GM21390 (cell line): ENCODE measurements around the gene KRTAP16-1.

Experiments
- ATAC-seq: cut with Tn5 transposase; IDR thresholded peaks from one replicate; pipeline ENCODE4 v1.9.1; 2021; ENCODE audit not compliant: unreplicated experiment

The KRTAP16-1 gene

GRCh38 chr17:41329279-41329948 lies 20.3 kb upstream of the KRTAP16-1 start:
- no peak for ATAC-seq

GRCh38 chr17:41328207-41328606 lies 19.1 kb upstream of the KRTAP16-1 start:
- no peak for ATAC-seq

GRCh38 chr17:41327411-41328120 lies 18.5 kb upstream of the KRTAP16-1 start:
- no peak for ATAC-seq

GRCh38 chr17:41326173-41327145 lies 17.4 kb upstream of the KRTAP16-1 start:
- no peak for ATAC-seq

GRCh38 chr17:41325611-41326010 lies 16.5 kb upstream of the KRTAP16-1 start:
- ATAC-seq = no peak

GRCh38 chr17:41325126-41325525 lies 16.0 kb upstream of the KRTAP16-1 start:
- ATAC-seq = no peak

- ATAC-seq = no peak
These were observed 15.3 kb upstream of the KRTAP16-1 start for GRCh38 chr17:41324180-41325075.

- no peak for ATAC-seq
These were observed 14.1 kb upstream of the KRTAP16-1 start for GRCh38 chr17:41322903-41323895.

- ATAC-seq = no peak
These were observed 13.2 kb upstream of the KRTAP16-1 start for GRCh38 chr17:41322094-41322902.

- ATAC-seq = no peak
These were observed 9.1 kb upstream of the KRTAP16-1 start for GRCh38 chr17:41318231-41318630.

GRCh38 chr17:41315814-41316445 lies 6.8 kb upstream of the KRTAP16-1 start:
- ATAC-seq = no peak

- ATAC-seq = no peak
These were observed 6.2 kb upstream of the KRTAP16-1 start, which contains the start of gene KRTAP17-1 for GRCh38 chr17:41315204-41315794. KRTAP17-1 (minus strand) TSS chr17:41315710; CDS start chr17:41315650, 60 bp downstream.

- ATAC-seq = no peak
These were observed 2.0 kb upstream of the KRTAP16-1 start for GRCh38 chr17:41311111-41311510.

- no peak for ATAC-seq
These were observed 725 bp downstream of the KRTAP16-1 start for GRCh38 chr17:41308251-41308917.

- no peak for ATAC-seq
These were observed 1.5 kb downstream of the KRTAP16-1 start for GRCh38 chr17:41307647-41308046.

- no peak for ATAC-seq
These were observed 5.0 kb downstream of the KRTAP16-1 start for GRCh38 chr17:41304091-41304490.

GRCh38 chr17:41302981-41303380 lies 6.1 kb downstream of the KRTAP16-1 start:
- ATAC-seq = no peak
